Neural progenitor cell (in vitro differentiated cells): ENCODE measurements around the gene PKD1L1.

Experiments used
- EZH2 ChIP-seq: fragments of 200-600 bp; sonication (generic); IDR thresholded peaks from 2 replicates; pipeline ENCODE4 v1.6.1; 2017; ENCODE audit warnings: antibody characterized with exemption, mild to moderate bottlenecking, moderate library complexity
- TF ChIP-seq, protein P1 (sequence below): fragments of 200-600 bp; sonication (generic); IDR thresholded peaks from 2 replicates; pipeline ENCODE4 v1.5.1; 2017; ENCODE audit warnings: antibody characterized with exemption, mild to moderate bottlenecking

DNA sequence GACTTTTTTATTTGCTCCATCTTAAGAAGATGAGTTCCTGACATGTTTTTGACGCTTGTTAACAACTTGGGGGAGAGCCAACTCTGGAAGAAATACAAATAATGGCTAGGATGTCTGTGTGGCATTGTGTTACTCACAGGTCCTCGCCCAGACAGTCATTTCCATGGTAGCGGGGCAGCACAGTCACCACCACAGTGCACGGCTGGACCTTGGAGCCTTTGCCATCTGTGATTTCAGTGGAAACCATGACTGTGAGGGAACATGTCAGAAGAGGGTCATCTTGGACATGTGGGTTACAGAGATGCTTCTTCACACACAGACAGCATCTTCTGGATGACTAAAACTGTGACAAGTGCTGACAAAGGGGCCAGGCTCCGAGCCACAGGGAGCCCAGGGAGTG, 74.5 kb downstream of the PKD1L1 start:
- TF ChIP-seq, protein P1, sequence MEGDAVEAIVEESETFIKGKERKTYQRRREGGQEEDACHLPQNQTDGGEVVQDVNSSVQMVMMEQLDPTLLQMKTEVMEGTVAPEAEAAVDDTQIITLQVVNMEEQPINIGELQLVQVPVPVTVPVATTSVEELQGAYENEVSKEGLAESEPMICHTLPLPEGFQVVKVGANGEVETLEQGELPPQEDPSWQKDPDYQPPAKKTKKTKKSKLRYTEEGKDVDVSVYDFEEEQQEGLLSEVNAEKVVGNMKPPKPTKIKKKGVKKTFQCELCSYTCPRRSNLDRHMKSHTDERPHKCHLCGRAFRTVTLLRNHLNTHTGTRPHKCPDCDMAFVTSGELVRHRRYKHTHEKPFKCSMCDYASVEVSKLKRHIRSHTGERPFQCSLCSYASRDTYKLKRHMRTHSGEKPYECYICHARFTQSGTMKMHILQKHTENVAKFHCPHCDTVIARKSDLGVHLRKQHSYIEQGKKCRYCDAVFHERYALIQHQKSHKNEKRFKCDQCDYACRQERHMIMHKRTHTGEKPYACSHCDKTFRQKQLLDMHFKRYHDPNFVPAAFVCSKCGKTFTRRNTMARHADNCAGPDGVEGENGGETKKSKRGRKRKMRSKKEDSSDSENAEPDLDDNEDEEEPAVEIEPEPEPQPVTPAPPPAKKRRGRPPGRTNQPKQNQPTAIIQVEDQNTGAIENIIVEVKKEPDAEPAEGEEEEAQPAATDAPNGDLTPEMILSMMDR = no peak
- no peak for TF ChIP-seq EZH2
